Sigmoid colon (tissue), 7 donors: Measurements from ENCODE around the gene NCKAP5. TPM values are rescaled to one million over a fixed set of nuclear protein-coding genes. Genes with fewer than 3 reads are reported as not detected.

Experiments used
- DNase-seq: peaks from one replicate; pipeline ENCODE4 v3.0.0-alpha.2; 2019
- H3K27ac ChIP-seq, 4 donors: fragments of 200-600 bp; sonication (generic); one replicate each; pipeline ENCODE4 v1.5.1; 2016 to 2019; ENCODE audit warnings: mild to moderate bottlenecking in 1 of 4
- H3K27me3 ChIP-seq, 3 donors: fragments of 200-600 bp; sonication (generic); one replicate each; pipeline ENCODE4 v1.5.1; 2019; ENCODE audit warnings: mild to moderate bottlenecking in 1 of 3
- H3K36me3 ChIP-seq, 4 donors: fragments of 200-600 bp; sonication (generic); one replicate each; pipeline ENCODE4 v1.5.1; 2016 to 2019
- H3K4me1 ChIP-seq, 4 donors: fragments of 200-600 bp; sonication (generic); one replicate each; pipeline ENCODE4 v1.5.1; 2017 to 2019
- H3K4me3 ChIP-seq, 4 donors: fragments of 200-600 bp; sonication (generic); one replicate each; pipeline ENCODE4 v1.5.1; 2017 to 2019; ENCODE audit warnings: mild to moderate bottlenecking in 2 of 4, moderate library complexity in 1 of 4
- H3K9me3 ChIP-seq, 4 donors: fragments of 200-600 bp in 3 of 4; sonication (generic) in 3 of 4; one replicate each; pipeline versions ENCODE4 v1.5.1 to v1.6.1; 2013 to 2019
- CTCF ChIP-seq, 4 experiments: fragments of 450-650 bp in 3 of 4; fragments of 200-600 bp in 1 of 4; IDR thresholded peaks; one replicate each; pipeline ENCODE4 v1.5.1; 2016 to 2019; ENCODE audit warnings: antibody characterized with exemption in 4 of 4, mild to moderate bottlenecking in 3 of 4, moderate library complexity in 2 of 4
- EP300 ChIP-seq, 4 donors: sonication (generic); formaldehyde crosslinking; IDR thresholded peaks; one replicate each; pipeline ENCODE4 v1.6.1; 2017; ENCODE audit warnings: antibody characterized with exemption in 4 of 4
- POLR2A ChIP-seq, 2 donors: fragments of 450-650 bp; IDR thresholded peaks; one replicate each; pipeline ENCODE4 v1.6.1; 2016; ENCODE audit warnings: antibody characterized with exemption in 2 of 2, mild to moderate bottlenecking in 2 of 2, moderate library complexity in 2 of 2
- POLR2AphosphoS5 ChIP-seq, 4 donors: sonication (generic); formaldehyde crosslinking; IDR thresholded peaks; one replicate each; pipeline ENCODE4 v1.6.1; 2017; ENCODE audit warnings: antibody characterized with exemption in 4 of 4
- WGBS, 2 donors: extraction: QIAGEN DNeasy Blood & Tissue Kit; methylation state at CpG; one replicate each; pipeline ENCODE4 v1.1.7; 2013; 5-methylcytosine and 5-hydroxymethylcytosine counted together
- intact Hi-C: fragments of 100-400 bp; cut with DNase I; formaldehyde crosslinking; loops from one replicate; pipeline ENCODE4 v1.15.1; 2023
- polyA plus RNA-seq, 3 donors: library from polyadenylated mRNA; stranded (reverse); fragments of 200-250 nt; gene quantifications; one replicate each; pipeline ENCODE4 v1.2.3, GENCODE V29; 2013
- total RNA-seq, 4 donors: library from RNA; depleted of rRNA; stranded (reverse); fragments of >200 nt; gene quantifications; one replicate each; pipeline ENCODE4 v1.1.0, GENCODE V29; 2016
- donor health status: healthy with polysubstance abuse.
- donor health status: Bipolar disorder and iron deficiency.
- donor health status: healthy.

NCKAP5 gene
- total and polyA plus RNA-seq, 7 donors: under 0.01 to 3.7 (median 0.60) TPM

GRCh38 chr2:132645176-132645575, 923.1 kb downstream of the NCKAP5 start:
- no peak for DNase-seq
- Histone ChIP-seq H3K27me3 (peaks cover 0 to 16% (median 0%) of the 10 kb centered on the region in 3 donors), H3K4me3 (no peak overlapping the region), H3K27ac (no peak overlapping the region), H3K36me3 (no peaks in the 10 kb centered on the region), H3K9me3 (no peaks in the 10 kb centered on the region), H3K4me1 (no peaks in the 10 kb centered on the region)
- 91 to 93% methylated on average over 35 of the region's 35 CpGs for WGBS, 2 donors
- intact Hi-C loops: no loop called here
- TF ChIP-seq POLR2A (IDR thresholded peaks at IDR 0.05): no peak

- intact Hi-C loops: no loop called here
- WGBS, 2 donors: 79 to 85% methylated on average over 2 of the region's 2 CpGs
These were observed 925.8 kb downstream of the NCKAP5 start for GRCh38 chr2:132642415-132642814.

GRCh38 chr2:132641819-132642218, 926.4 kb downstream of the NCKAP5 start:
- H3K36me3 ChIP-seq: no peaks in the 10 kb centered on the region
- peaks cover 0 to 5% (median under 1%) of the 10 kb centered on the region in 4 donors for H3K4me1 ChIP-seq
- H3K27ac ChIP-seq: no peak overlapping the region
- peaks cover 0 to 6% (median 0%) of the 10 kb centered on the region in 3 donors for H3K27me3 ChIP-seq
- intact Hi-C loops: no loop called here
- DNase-seq: no peak
- no peak for TF ChIP-seq EP300 (IDR thresholded peaks at IDR 0.05)
- no peak for TF ChIP-seq POLR2A (IDR thresholded peaks at IDR 0.05)
- TF ChIP-seq CTCF (IDR thresholded peaks at IDR 0.05): no peak
- TF ChIP-seq POLR2AphosphoS5 (IDR thresholded peaks at IDR 0.05): no peak
- H3K4me3 ChIP-seq: no peak overlapping the region
- no peaks in the 10 kb centered on the region for H3K9me3 ChIP-seq

More at GRCh38 chr2:132642415-132642814, 925.8 kb downstream of the NCKAP5 start:
- DNase-seq: no peak
- Histone ChIP-seq H3K4me1 (no peaks in the 10 kb centered on the region), H3K9me3 (no peaks in the 10 kb centered on the region), H3K36me3 (no peaks in the 10 kb centered on the region), H3K4me3 (no peak overlapping the region), H3K27me3 (peaks cover 0 to 9% (median 0%) of the 10 kb centered on the region in 3 donors), H3K27ac (no peak overlapping the region)
- TF ChIP-seq EP300 (IDR thresholded peaks at IDR 0.05) (no peak), CTCF (IDR thresholded peaks at IDR 0.05) (no peak), POLR2A (IDR thresholded peaks at IDR 0.05) (no peak), POLR2AphosphoS5 (IDR thresholded peaks at IDR 0.05) (no peak)

- no peak overlapping the region for H3K4me3 ChIP-seq
- DNase-seq: no peak
- H3K9me3 ChIP-seq: no peaks in the 10 kb centered on the region
- intact Hi-C loops: no loop called here
- H3K27me3 ChIP-seq: peaks cover 0 to 1% (median 0%) of the 10 kb centered on the region in 3 donors
- peaks cover 0 to 16% (median 9%) of the 10 kb centered on the region in 4 donors for H3K4me1 ChIP-seq
- no peak overlapping the region for H3K27ac ChIP-seq
- H3K36me3 ChIP-seq: no peaks in the 10 kb centered on the region
- TF ChIP-seq EP300 (IDR thresholded peaks at IDR 0.05): no peak
- no peak for TF ChIP-seq CTCF (IDR thresholded peaks at IDR 0.05)
- no peak for TF ChIP-seq POLR2AphosphoS5 (IDR thresholded peaks at IDR 0.05)
- no peak for TF ChIP-seq POLR2A (IDR thresholded peaks at IDR 0.05)
These were observed 928.1 kb downstream of the NCKAP5 start for GRCh38 chr2:132640116-132640515.

GRCh38 chr2:132638313-132639040, 929.8 kb downstream of the NCKAP5 start:
- 84% methylated on average over 5 of the region's 5 CpGs for WGBS, 2 donors
- no peaks in the 10 kb centered on the region for H3K9me3 ChIP-seq
- DNase-seq: no peak
- no peaks in the 10 kb centered on the region for H3K36me3 ChIP-seq
- H3K4me3 ChIP-seq: no peak overlapping the region
- H3K27me3 ChIP-seq: no peaks in the 10 kb centered on the region
- no peak overlapping the region for H3K27ac ChIP-seq
- intact Hi-C loops: no loop called here
- peaks cover 0 to 16% (median 9%) of the 10 kb centered on the region in 4 donors for H3K4me1 ChIP-seq
- TF ChIP-seq POLR2A (IDR thresholded peaks at IDR 0.05) (no peak), CTCF (IDR thresholded peaks at IDR 0.05) (no peak), POLR2AphosphoS5 (IDR thresholded peaks at IDR 0.05) (no peak), EP300 (IDR thresholded peaks at IDR 0.05) (no peak)
